K562 (cell line): ENCODE data around the gene REEP2. TPM values are rescaled to one million over a fixed set of nuclear protein-coding genes. Genes with fewer than 3 reads are reported as not detected.

Experiments used
- CHCHD3 ChIP-seq: fragments of 250-450 bp; sonication (Bioruptor Pico); IDR thresholded peaks from 2 replicates; pipeline ENCODE4 v2.1.2; 2022; ENCODE audit warnings: mild to moderate bottlenecking
- E2F5 ChIP-seq: sonication (generic); formaldehyde crosslinking; IDR thresholded peaks from 2 replicates; pipeline ENCODE4 v1.8.0; 2022; ENCODE audit warnings: mild to moderate bottlenecking, missing genetic modification reagents
- ILF3 ChIP-seq: fragments of 450-650 bp; IDR thresholded peaks from 2 replicates; pipeline ENCODE4 v1.6.1; 2018; ENCODE audit warnings: antibody characterized with exemption, mild to moderate bottlenecking, moderate library complexity, borderline replicate concordance
- IRF2 ChIP-seq: sonication (generic); formaldehyde crosslinking; IDR thresholded peaks from 2 replicates; pipeline ENCODE4 v1.8.1; 2022; ENCODE audit warnings: mild to moderate bottlenecking, missing genetic modification reagents
- MLLT1 ChIP-seq, 2 experiments: fragments of 450-650 bp; IDR thresholded peaks; 2 replicates each; pipeline ENCODE4 v1.6.1; 2016
- MTA3 ChIP-seq: fragments of 450-650 bp; formaldehyde crosslinking; IDR thresholded peaks from 2 replicates; pipeline ENCODE4 v1.6.1; 2017; ENCODE audit warnings: mild to moderate bottlenecking, borderline replicate concordance
- NR3C1 ChIP-seq: sonication (generic); formaldehyde crosslinking; IDR thresholded peaks from 2 replicates; pipeline ENCODE4 v1.8.1; 2022; ENCODE audit warnings: missing genetic modification reagents
- POLR2B ChIP-seq: fragments of 450-650 bp; IDR thresholded peaks from 2 replicates; pipeline ENCODE4 v1.6.1; 2018; ENCODE audit warnings: low read depth; ENCODE audit not compliant: partially characterized antibody
- PREB ChIP-seq: sonication (generic); formaldehyde crosslinking; IDR thresholded peaks from 2 replicates; pipeline ENCODE4 v1.8.1; 2023; ENCODE audit warnings: mild to moderate bottlenecking, missing genetic modification reagents
- SRSF7 ChIP-seq: fragments of 200-400 bp; formaldehyde crosslinking; optimal IDR thresholded peaks from 2 replicates; pipeline ENCODE3; 2017; ENCODE audit warnings: mild to moderate bottlenecking, low read depth, low read length
- TAF15 ChIP-seq: fragments of 200-400 bp; formaldehyde crosslinking; IDR thresholded peaks from 2 replicates; pipeline ENCODE4 v1.6.1; 2017; ENCODE audit warnings: mild to moderate bottlenecking, low read depth, low read length, moderate library complexity
- TEAD1 ChIP-seq, 2 experiments: fragments of 450-650 bp in 1 of 2; sonication (generic) in 1 of 2; formaldehyde crosslinking; IDR thresholded peaks; 2 replicates each; pipeline versions ENCODE4 v1.4.0 to v1.8.0; 2020 to 2022; ENCODE audit warnings: mild to moderate bottlenecking in 2 of 2, missing genetic modification reagents in 1 of 2
- ZC3H11A ChIP-seq: IDR thresholded peaks from 2 replicates; pipeline ENCODE4 v1.6.1; 2012; ENCODE audit warnings: low read depth, low read length, improper control_type of control experiment
- ZMIZ1 ChIP-seq, 2 experiments: fragments of 150-350 bp in 1 of 2; IDR thresholded peaks; 2 replicates each; pipeline ENCODE4 v1.6.1; 2012 to 2016; ENCODE audit warnings: low read depth in 2 of 2, low read length in 2 of 2, mild to moderate bottlenecking in 1 of 2, moderate library complexity in 1 of 2
- ZNF274 ChIP-seq: IDR thresholded peaks from 2 replicates; pipeline ENCODE4 v1.6.1; 2011; ENCODE audit warnings: low read depth, mild to moderate bottlenecking, low read length, moderate library complexity, borderline replicate concordance
- ZNF282 ChIP-seq: sonication (generic); formaldehyde crosslinking; IDR thresholded peaks from 2 replicates; pipeline ENCODE4 v1.8.1; 2023; ENCODE audit warnings: missing genetic modification reagents
- ZNF511 ChIP-seq: sonication (generic); formaldehyde crosslinking; IDR thresholded peaks from 2 replicates; pipeline ENCODE4 v1.8.0; 2022; ENCODE audit warnings: mild to moderate bottlenecking, missing genetic modification reagents
- ZNF655 ChIP-seq: fragments of 250-450 bp; sonication (Bioruptor Pico); IDR thresholded peaks from 2 replicates; pipeline ENCODE4 v1.5.0; 2021
- polyA plus RNA-seq, 8 experiments: library from polyadenylated mRNA; depleted of rRNA in 4 of 8; stranded (reverse) in 5 of 8; unstranded in 3 of 8; fragments of >200 nt; fragmentation: Nextera tagmentation in 2 of 8; fragmentation: Illumina TruSeq in 1 of 8; extraction: Ambion mirVana in 2 of 8; extraction: Trizol in 1 of 8; gene quantifications; 2 replicates each; pipeline versions ENCODE4 v1.2.1 to v1.2.3, GENCODE V29; 2011 to 2014; ENCODE audit warnings: inconsistent platforms in 1 of 8, missing spikeins in 1 of 8
- total RNA-seq, 7 experiments: library from RNA; depleted of rRNA in 6 of 7; stranded (reverse); fragments of >200 nt in 6 of 7; fragmentation: Illumina TruSeq in 2 of 7; extraction: Trizol in 2 of 7; gene quantifications; 2 replicates each; pipeline versions ENCODE4 v1.2.1 to v1.2.3, GENCODE V29; 2011 to 2021; ENCODE audit warnings: low replicate concordance in 1 of 7

Gene REEP2
- total and polyA plus RNA-seq, 9 of the 15 experiments (the other 6 are each of a cell fraction or from before 2014, with no cell fraction given): 0.03 to 1.1 (median 0.12) TPM; not detected in 1

- TF ChIP-seq MLLT1 (IDR thresholded peaks at IDR 0.05) (peak in 1 of 2 experiments; percentile 83; a peak in 3 of 4 replicates), ILF3 (no peak), POLR2B (peak; percentile 61), TEAD1 (CRISPR knock-in tag; IDR thresholded peaks at IDR 0.05) (peak in 1 of 2 experiments; percentile 48; a peak in 1 of 4 replicates), ZNF655 (CRISPR knock-in tag) (no peak), PREB (CRISPR knock-in tag) (peak; percentile 10; the same call in 1 of the 2 replicates), MTA3 (peak; percentile 74; the same call in 1 of the 2 replicates), ZNF282 (CRISPR knock-in tag) (peak; percentile 76; the same call in 1 of the 2 replicates), ZC3H11A (no peak), ZMIZ1 (IDR thresholded peaks at IDR 0.05; ENCODE audit: low read depth in 2 of 2, low read length in 2 of 2) (no peak), ZNF274 (no peak), SRSF7 (peak; percentile 8), ZNF511 (CRISPR knock-in tag) (peak; percentile 68), IRF2 (CRISPR knock-in tag) (peak; percentile 81), E2F5 (peak; percentile 76; the same call in 1 of the 2 replicates), TAF15 (peak; percentile 88), NR3C1 (CRISPR knock-in tag) (peak; percentile 30; the same call in 1 of the 2 replicates), CHCHD3 (CRISPR knock-in tag) (no peak)
Observed at GRCh38 chr5:138466900-138467710, 28.2 kb downstream of the REEP2 start (continued).
